Measurements from ENCODE around the gene TMEM156.
"Not testable (repeated sequence)": the region's sequence is repeated elsewhere in the genome, so short reads cannot be mapped to it uniquely, and the experiment has no call there.

The TMEM156 gene

GRCh38 chr4:39022241-39022640 lies 10.0 kb downstream of the TMEM156 start:
- H3K4me3 ChIP-seq, result no peak overlapping the region
- DNase-seq (ENCODE audit: low spot score), result no peak
- no peak for TF ChIP-seq CTCF (IDR thresholded peaks at IDR 0.05)
- no peak overlapping the region for H3K27ac ChIP-seq

GRCh38 chr4:39021631-39022030 lies 10.6 kb downstream of the TMEM156 start:
- H3K4me3 ChIP-seq, result no peak overlapping the region
- no peak for DNase-seq (ENCODE audit: low spot score)
- no peak overlapping the region for H3K27ac ChIP-seq
- no peak for TF ChIP-seq CTCF (IDR thresholded peaks at IDR 0.05)

- DNase-seq (ENCODE audit: low spot score), result no peak
- no peak overlapping the region for H3K4me3 ChIP-seq
- TF ChIP-seq CTCF (IDR thresholded peaks at IDR 0.05), result no peak
- no peak overlapping the region for H3K27ac ChIP-seq
Observed at GRCh38 chr4:39020130-39020529, 12.1 kb downstream of the TMEM156 start.

- Histone ChIP-seq H3K4me3 (no peak overlapping the region), H3K27ac (no peak overlapping the region)
- DNase-seq (ENCODE audit: low spot score), result no peak
- no peak for TF ChIP-seq CTCF (IDR thresholded peaks at IDR 0.05)
Observed at GRCh38 chr4:39014028-39014427, 18.2 kb downstream of the TMEM156 start.

- no peak overlapping the region for H3K27ac ChIP-seq
- no peak for DNase-seq (ENCODE audit: low spot score)
- TF ChIP-seq CTCF (IDR thresholded peaks at IDR 0.05), result no peak
- H3K4me3 ChIP-seq, result no peak overlapping the region
Observed at GRCh38 chr4:39004758-39005157, 27.5 kb downstream of the TMEM156 start.

- not testable (repeated sequence) for H3K4me3 ChIP-seq; H3K27ac ChIP-seq; DNase-seq (ENCODE audit: low spot score)
Observed at GRCh38 chr4:39002058-39002457, 30.2 kb downstream of the TMEM156 start.

- Histone ChIP-seq H3K4me3 (no peak overlapping the region), H3K27ac (no peak overlapping the region)
- TF ChIP-seq CTCF (IDR thresholded peaks at IDR 0.05), result no peak
- no peak for DNase-seq (ENCODE audit: low spot score)
Observed at GRCh38 chr4:38995660-38996005, 36.6 kb downstream of the TMEM156 start.

- Histone ChIP-seq H3K4me3 (no peak overlapping the region), H3K27ac (no peak overlapping the region)
- no peak for DNase-seq (ENCODE audit: low spot score)
- TF ChIP-seq CTCF (IDR thresholded peaks at IDR 0.05), result no peak
Observed at GRCh38 chr4:38994135-38994534, 38.1 kb downstream of the TMEM156 start.
